Measurements from ENCODE around the gene GFRA1.

Gene GFRA1

GRCh38 chr10:116121640-116122525 lies 151.1 kb downstream of the GFRA1 start:
- no peak for TF ChIP-seq CTCF (IDR thresholded peaks at IDR 0.05)

GRCh38 chr10:116120688-116121455 lies 152.1 kb downstream of the GFRA1 start:
- Histone ChIP-seq H3K79me2 (no peaks in the 10 kb centered on the region), H3K4me3 (ENCODE audit: low read depth, low read length) (no peak overlapping the region), H3K9ac (no peak overlapping the region), H3K4me2 (ENCODE audit: low read length) (no peak overlapping the region), H3K36me3 (ENCODE audit: control insufficient read depth, insufficient read depth, low read length) (no peaks in the 10 kb centered on the region), H2AFZ (no peak overlapping the region), H3K27me3 (ENCODE audit: control insufficient read depth, insufficient read depth, low read length) (no peaks in the 10 kb centered on the region), H3K4me1 (no peaks in the 10 kb centered on the region), H3K9me3 (ENCODE audit: control insufficient read depth, low read length) (no peaks in the 10 kb centered on the region), H3K27ac (no peak overlapping the region)
- no peak for TF ChIP-seq CTCF (IDR thresholded peaks at IDR 0.05)

More at GRCh38 chr10:116121640-116122525, 151.1 kb downstream of the GFRA1 start:
- Histone ChIP-seq H3K27me3 (ENCODE audit: control insufficient read depth, insufficient read depth, low read length) (no peaks in the 10 kb centered on the region), H3K9me3 (ENCODE audit: control insufficient read depth, low read length) (no peaks in the 10 kb centered on the region), H3K79me2 (no peaks in the 10 kb centered on the region), H3K4me3 (ENCODE audit: low read depth, low read length) (no peak overlapping the region), H3K36me3 (ENCODE audit: control insufficient read depth, insufficient read depth, low read length) (no peaks in the 10 kb centered on the region), H3K27ac (no peak overlapping the region), H3K4me2 (ENCODE audit: low read length) (no peak overlapping the region), H3K9ac (no peak overlapping the region), H2AFZ (no peak overlapping the region), H3K4me1 (no peaks in the 10 kb centered on the region)

- Histone ChIP-seq H3K9ac (no peak overlapping the region), H3K79me2 (no peaks in the 10 kb centered on the region), H3K27me3 (ENCODE audit: control insufficient read depth, insufficient read depth, low read length) (no peaks in the 10 kb centered on the region), H2AFZ (no peak overlapping the region), H3K36me3 (ENCODE audit: control insufficient read depth, insufficient read depth, low read length) (no peaks in the 10 kb centered on the region), H3K4me3 (ENCODE audit: low read depth, low read length) (no peak overlapping the region), H3K9me3 (ENCODE audit: control insufficient read depth, low read length) (no peaks in the 10 kb centered on the region), H3K27ac (no peak overlapping the region), H3K4me2 (ENCODE audit: low read length) (no peak overlapping the region), H3K4me1 (no peaks in the 10 kb centered on the region)
- TF ChIP-seq CTCF (IDR thresholded peaks at IDR 0.05), result no peak
Observed at GRCh38 chr10:116118847-116119246, 154.2 kb downstream of the GFRA1 start.

- no peak for TF ChIP-seq CTCF (IDR thresholded peaks at IDR 0.05)
- no peaks in the 10 kb centered on the region for H3K4me1 ChIP-seq
- no peak overlapping the region for H3K4me2 ChIP-seq (ENCODE audit: low read length)
- no peak overlapping the region for H3K9ac ChIP-seq
- no peaks in the 10 kb centered on the region for H3K9me3 ChIP-seq (ENCODE audit: control insufficient read depth, low read length)
- no peaks in the 10 kb centered on the region for H3K27me3 ChIP-seq (ENCODE audit: control insufficient read depth, insufficient read depth, low read length)
- no peak overlapping the region for H3K27ac ChIP-seq
- H3K4me3 ChIP-seq (ENCODE audit: low read depth, low read length), result no peak overlapping the region
- no peaks in the 10 kb centered on the region for H3K79me2 ChIP-seq
- H2AFZ ChIP-seq, result no peak overlapping the region
- H3K36me3 ChIP-seq (ENCODE audit: control insufficient read depth, insufficient read depth, low read length), result no peaks in the 10 kb centered on the region
Observed at GRCh38 chr10:116115797-116116196, 157.2 kb downstream of the GFRA1 start.
